Astrocyte of the cerebellum (primary cell): ENCODE results near the gene XRN1.
"Not testable (repeated sequence)": the region's sequence is repeated elsewhere in the genome, so short reads cannot be mapped to it uniquely, and the experiment has no call there.

Experiments used
- DNase-seq: peaks from one replicate; pipeline ENCODE4 v3.0.0-alpha.2; 2011; ENCODE audit warnings: low read depth
- H3K4me3 ChIP-seq: 2 replicates; pipeline ENCODE4 v1.5.1; 2011; ENCODE audit warnings: mild to moderate bottlenecking, low read depth, low read length, moderate library complexity
- CTCF ChIP-seq: IDR thresholded peaks from 2 replicates; pipeline ENCODE4 v1.5.1; 2012; ENCODE audit warnings: low read length, low read depth, moderate library complexity, mild to moderate bottlenecking; ENCODE audit errors: missing control alignments
- in situ Hi-C: cut with HindIII; loops from 2 replicates; pipeline ENCODE4 v1.10.0; 2017; ENCODE audit warnings: low sequenced_read_pairs

XRN1 gene

DNA sequence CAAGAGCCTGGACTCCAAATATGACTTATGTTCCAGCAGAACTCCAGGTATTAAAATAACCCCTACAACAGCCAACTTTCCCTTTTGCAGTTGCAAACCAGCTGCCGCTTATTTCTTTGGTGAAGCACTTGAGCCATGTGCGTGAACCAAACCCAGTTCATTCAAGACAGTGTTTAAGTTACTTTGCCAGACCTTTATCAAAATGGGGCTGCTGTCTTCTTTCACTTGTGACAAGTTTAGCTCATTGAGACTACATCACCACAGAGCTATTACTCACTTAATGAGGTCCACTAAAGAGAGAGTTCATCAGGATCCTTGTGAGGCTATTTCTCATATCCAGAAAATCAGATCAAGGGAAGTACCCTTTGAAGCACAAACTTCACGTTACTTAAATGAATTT lies 2.4 kb upstream of the XRN1 start:
- in situ Hi-C loops: no loop called here
- no peak for TF ChIP-seq CTCF
- no peak for DNase-seq
- H3K4me3 ChIP-seq: no peak overlapping the region

- DNase-seq: no peak
- TF ChIP-seq CTCF: no peak
These were observed 461 bp downstream of the XRN1 start for GRCh38 chr3:142447301-142447851.

DNA sequence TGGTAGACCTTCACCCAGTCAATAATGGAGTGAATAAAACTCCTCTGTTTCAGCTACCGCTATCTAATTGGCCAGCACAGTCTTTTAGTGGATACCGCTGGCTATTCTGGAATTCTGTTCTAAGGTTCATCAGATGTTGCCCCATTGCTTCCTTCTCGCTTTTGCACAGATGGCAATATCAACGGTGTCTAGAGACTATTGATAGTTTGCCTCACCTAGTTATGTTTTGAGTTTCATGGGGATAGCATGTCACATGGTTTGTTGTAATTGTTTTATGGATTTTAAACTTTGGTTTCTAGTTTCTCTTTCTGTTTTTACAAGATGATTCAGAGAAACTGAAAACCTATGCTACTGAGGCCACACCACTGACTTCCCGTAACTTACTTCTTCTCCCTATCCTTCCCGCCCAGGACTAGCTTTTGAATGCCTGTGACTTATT lies 2.0 kb downstream of the XRN1 start:
- no peak for DNase-seq
- TF ChIP-seq CTCF: no peak
- in situ Hi-C loops: no loop called here
- H3K4me3 ChIP-seq: peak overlapping the region; percentile 100

More at GRCh38 chr3:142447301-142447851, 461 bp downstream of the XRN1 start:
- in situ Hi-C loops: no loop called here
- H3K4me3 ChIP-seq: peak overlapping the region; percentile 100

- in situ Hi-C loops: no loop called here
- no peak overlapping the region for H3K4me3 ChIP-seq
- DNase-seq: no peak
- no peak for TF ChIP-seq CTCF
These were observed 3.5 kb downstream of the XRN1 start for GRCh38 chr3:142444343-142444742.

- in situ Hi-C loops, H3K4me3 ChIP-seq, DNase-seq: not testable (repeated sequence)
These were observed 4.8 kb downstream of the XRN1 start for GRCh38 chr3:142443060-142443459.

DNA sequence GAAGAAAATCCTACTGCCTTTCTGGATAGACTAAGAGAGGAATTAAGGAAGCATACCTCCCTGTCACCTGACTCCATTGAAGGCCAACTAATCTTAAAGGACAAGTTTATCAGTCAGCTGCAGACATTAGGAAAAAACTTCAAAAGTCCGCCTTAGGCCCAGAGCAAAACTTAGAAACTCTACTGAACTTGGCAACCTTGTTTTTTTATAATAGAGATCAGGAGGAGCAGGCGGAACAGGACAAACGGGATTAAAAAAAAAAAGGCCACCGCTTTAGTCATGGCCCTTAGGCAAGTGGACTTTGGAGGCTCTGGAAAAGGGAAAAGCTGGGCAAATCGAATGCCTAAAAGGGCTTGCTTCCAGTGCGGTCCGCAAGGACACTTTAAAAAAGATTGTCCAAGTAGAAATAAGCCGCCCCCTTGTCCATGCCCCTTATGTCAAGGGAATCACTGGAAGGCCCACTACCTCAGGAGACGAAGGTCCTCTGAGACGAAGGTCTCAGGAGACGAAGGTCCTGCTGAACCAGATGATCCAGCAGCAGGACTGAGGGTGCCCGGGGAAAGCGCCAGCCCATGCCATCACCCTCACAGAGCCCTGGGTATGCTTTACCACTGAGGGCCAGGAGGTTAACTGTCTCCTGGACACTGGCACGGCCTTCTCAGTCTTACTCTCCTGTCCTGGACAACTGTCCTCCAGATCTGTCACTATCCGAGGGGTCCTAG lies 8.2 kb downstream of the XRN1 start:
- H3K4me3 ChIP-seq, DNase-seq, in situ Hi-C loops: not testable (repeated sequence)

DNA sequence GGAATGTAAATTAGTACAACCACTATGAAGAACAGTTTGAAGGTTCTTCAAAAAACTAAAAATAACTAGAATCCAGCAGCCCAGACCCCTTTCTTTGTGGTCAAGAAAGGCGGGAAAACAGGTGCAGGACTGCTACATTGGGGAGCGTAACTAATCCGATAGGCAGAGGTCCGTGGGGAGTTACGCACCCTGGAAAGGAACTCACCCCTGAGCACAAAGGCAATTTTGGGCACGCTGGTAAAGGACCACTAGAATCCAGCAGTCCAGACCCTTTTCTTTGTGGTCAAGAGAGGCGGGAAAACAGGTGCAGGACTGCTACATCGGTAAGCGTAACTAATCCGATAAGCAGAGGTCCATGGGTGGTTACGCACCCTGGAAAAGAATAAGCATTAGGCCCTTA lies 9.7 kb downstream of the XRN1 start:
- in situ Hi-C loops, DNase-seq, H3K4me3 ChIP-seq: not testable (repeated sequence)

DNA sequence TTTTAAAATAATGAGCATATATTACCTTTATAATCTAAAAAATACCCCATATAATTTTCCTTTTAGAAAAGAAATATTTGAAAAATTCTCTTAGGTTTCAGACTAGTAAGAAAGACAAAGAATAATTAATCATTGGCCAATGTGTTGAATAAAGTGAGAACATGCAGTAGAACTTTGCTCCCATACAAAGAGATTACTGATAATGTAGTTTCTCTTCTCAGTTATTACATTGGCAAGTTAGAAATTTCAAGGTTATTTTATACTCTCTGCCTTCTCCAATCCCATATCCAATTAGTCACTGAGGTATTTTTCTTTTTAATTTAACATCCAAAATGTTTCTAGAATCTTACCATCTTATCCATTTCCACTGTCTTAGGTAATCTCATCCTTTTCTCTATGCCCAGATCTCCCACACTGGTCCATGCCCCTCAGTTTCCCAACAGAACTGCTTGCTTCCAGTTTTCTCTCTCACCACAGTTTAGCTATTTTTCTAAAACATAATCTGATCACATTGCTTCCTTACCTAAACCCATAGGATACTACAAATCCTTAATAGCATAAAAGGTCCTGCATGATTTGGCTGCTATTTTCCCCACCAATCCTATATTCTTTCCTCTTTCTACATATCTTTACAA lies 10.8 kb downstream of the XRN1 start:
- TF ChIP-seq CTCF: no peak
- no peak for DNase-seq
- in situ Hi-C loops: no loop called here
- H3K4me3 ChIP-seq: no peak overlapping the region
